Nephron progenitor cell (in vitro differentiated cells): Measurements from ENCODE around the gene RNF212.
A peak's percentile ranks its signal among the peaks of the same experiment; 100 is the strongest.

Source experiments
- DNase-seq: peaks from one replicate; pipeline ENCODE4 v3.0.0; 2021
- H3K27ac Mint-ChIP-seq: 2 replicates; pipeline ENCODE4 v1.8.0; 2021; ENCODE audit warnings: mild to moderate bottlenecking, moderate library complexity, mixed read lengths
- H3K27me3 Mint-ChIP-seq: 2 replicates; pipeline ENCODE4 v1.8.0; 2021; ENCODE audit warnings: mild to moderate bottlenecking, low read depth, mixed read lengths; ENCODE audit not compliant: poor library complexity
- H3K36me3 Mint-ChIP-seq: 2 replicates; pipeline ENCODE4 v1.8.0; 2021; ENCODE audit warnings: low read depth, mixed read lengths
- H3K4me1 Mint-ChIP-seq: 2 replicates; pipeline ENCODE4 v1.8.0; 2021; ENCODE audit warnings: mixed read lengths
- H3K4me3 Mint-ChIP-seq: 2 replicates; pipeline ENCODE4 v1.8.0; 2021; ENCODE audit warnings: mild to moderate bottlenecking, moderate library complexity, mixed read lengths
- H3K9me3 Mint-ChIP-seq: 2 replicates; pipeline ENCODE4 v1.8.0; 2021; ENCODE audit warnings: mild to moderate bottlenecking, moderate library complexity, mixed read lengths
- CTCF ChIP-seq: fragments of 200-600 bp; sonication (generic); IDR thresholded peaks from 2 replicates; pipeline ENCODE4 v1.5.0; 2021; ENCODE audit warnings: antibody characterized with exemption

RNF212 gene

GRCh38 chr4:1096841-1097240 lies 16.5 kb downstream of the RNF212 start:
- Mint-ChIP-seq H3K4me1 (peaks cover 17% of the 10 kb centered on the region), H3K27ac (no peak overlapping the region), H3K27me3 (peaks cover 55% of the 10 kb centered on the region), H3K36me3 (no peaks in the 10 kb centered on the region), H3K9me3 (no peaks in the 10 kb centered on the region), H3K4me3 (no peak overlapping the region)
- TF ChIP-seq CTCF = no peak
- DNase-seq = no peak

- peaks cover 17% of the 10 kb centered on the region for H3K4me1 Mint-ChIP-seq
- peaks cover 9% of the 10 kb centered on the region for H3K9me3 Mint-ChIP-seq
- H3K27ac Mint-ChIP-seq = no peak overlapping the region
- DNase-seq = no peak
- H3K4me3 Mint-ChIP-seq = no peak overlapping the region
- no peaks in the 10 kb centered on the region for H3K36me3 Mint-ChIP-seq
- TF ChIP-seq CTCF = no peak
- peaks cover 37% of the 10 kb centered on the region for H3K27me3 Mint-ChIP-seq
These were observed 19.1 kb downstream of the RNF212 start for GRCh38 chr4:1094336-1094690.

GRCh38 chr4:1093391-1094335 lies 19.7 kb downstream of the RNF212 start:
- peaks cover 17% of the 10 kb centered on the region for H3K4me1 Mint-ChIP-seq
- no peaks in the 10 kb centered on the region for H3K36me3 Mint-ChIP-seq
- DNase-seq = no peak
- peaks cover 16% of the 10 kb centered on the region for H3K9me3 Mint-ChIP-seq
- no peak for TF ChIP-seq CTCF
- no peak overlapping the region for H3K4me3 Mint-ChIP-seq
- H3K27ac Mint-ChIP-seq = peak overlapping the region; percentile 19
- peaks cover 30% of the 10 kb centered on the region for H3K27me3 Mint-ChIP-seq

GRCh38 chr4:1092983-1093361 lies 20.4 kb downstream of the RNF212 start:
- Mint-ChIP-seq H3K9me3 (peaks cover 22% of the 10 kb centered on the region), H3K27ac (peak overlapping the region; percentile 58), H3K27me3 (peaks cover 25% of the 10 kb centered on the region), H3K4me1 (peaks cover 17% of the 10 kb centered on the region), H3K4me3 (no peak overlapping the region), H3K36me3 (peaks cover 5% of the 10 kb centered on the region)
- TF ChIP-seq CTCF = no peak
- no peak for DNase-seq

GRCh38 chr4:1092026-1092982 lies 21.1 kb downstream of the RNF212 start:
- no peak for TF ChIP-seq CTCF
- Mint-ChIP-seq H3K36me3 (peaks cover 6% of the 10 kb centered on the region), H3K9me3 (peaks cover 27% of the 10 kb centered on the region), H3K4me1 (peaks cover 17% of the 10 kb centered on the region), H3K4me3 (no peak overlapping the region), H3K27ac (peak overlapping the region; percentile 58), H3K27me3 (peaks cover 24% of the 10 kb centered on the region)
- no peak for DNase-seq
